HG02852 (cell line): ENCODE results near the gene FBXL16.
"Not testable (repeated sequence)": the region's sequence is repeated elsewhere in the genome, so short reads cannot be mapped to it uniquely, and the experiment has no call there.

Experiments
- ATAC-seq: cut with Tn5 transposase; IDR thresholded peaks from one replicate; pipeline ENCODE4 v1.9.1; 2021; ENCODE audit warnings: mild to moderate bottlenecking, moderate library complexity; ENCODE audit not compliant: unreplicated experiment

FBXL16 gene

GRCh38 chr16:723695-724094 is 18.1 kb upstream of the FBXL16 start:
- no peak for ATAC-seq

GRCh38 chr16:722835-723633 is 17.4 kb upstream of the FBXL16 start:
- ATAC-seq = no peak

DNA sequence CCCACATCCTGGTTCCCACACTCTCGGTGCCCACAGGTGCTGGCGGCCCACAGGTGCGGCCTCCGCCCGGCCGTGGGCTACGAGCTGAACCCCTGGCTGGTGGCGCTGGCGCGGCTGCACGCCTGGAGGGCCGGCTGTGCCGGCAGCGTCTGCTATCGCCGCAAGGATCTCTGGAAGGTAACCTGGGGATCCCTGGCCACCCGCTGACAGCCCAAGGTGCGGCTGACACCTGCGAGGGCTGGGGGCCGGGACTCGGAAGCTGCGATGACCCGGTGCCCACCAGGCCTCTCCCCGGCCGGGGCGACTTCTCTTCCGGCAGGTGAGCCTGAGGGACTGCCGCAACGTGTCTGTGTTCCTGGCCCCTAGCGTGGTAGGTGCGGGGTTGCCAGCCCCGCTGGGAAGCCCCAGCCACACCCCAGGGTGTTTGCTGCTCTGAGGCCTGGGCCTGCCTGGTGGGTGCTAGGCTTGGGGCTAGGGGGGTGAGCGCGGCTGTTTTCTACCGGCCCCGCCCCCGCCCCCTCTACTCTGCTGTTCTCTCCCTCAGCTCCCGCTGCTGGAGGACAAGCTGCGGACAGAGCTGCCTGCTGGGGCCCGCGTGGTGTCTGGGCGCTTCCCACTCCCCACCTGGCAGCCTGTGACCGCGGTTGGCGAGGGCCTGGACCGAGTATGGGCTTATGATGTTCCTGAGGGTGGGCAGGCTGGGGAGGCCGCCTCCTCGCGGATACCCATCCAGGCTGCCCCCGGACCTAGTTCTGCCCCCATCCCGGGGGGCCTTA is 16.4 kb upstream of the FBXL16 start:
- ATAC-seq = no peak

DNA sequence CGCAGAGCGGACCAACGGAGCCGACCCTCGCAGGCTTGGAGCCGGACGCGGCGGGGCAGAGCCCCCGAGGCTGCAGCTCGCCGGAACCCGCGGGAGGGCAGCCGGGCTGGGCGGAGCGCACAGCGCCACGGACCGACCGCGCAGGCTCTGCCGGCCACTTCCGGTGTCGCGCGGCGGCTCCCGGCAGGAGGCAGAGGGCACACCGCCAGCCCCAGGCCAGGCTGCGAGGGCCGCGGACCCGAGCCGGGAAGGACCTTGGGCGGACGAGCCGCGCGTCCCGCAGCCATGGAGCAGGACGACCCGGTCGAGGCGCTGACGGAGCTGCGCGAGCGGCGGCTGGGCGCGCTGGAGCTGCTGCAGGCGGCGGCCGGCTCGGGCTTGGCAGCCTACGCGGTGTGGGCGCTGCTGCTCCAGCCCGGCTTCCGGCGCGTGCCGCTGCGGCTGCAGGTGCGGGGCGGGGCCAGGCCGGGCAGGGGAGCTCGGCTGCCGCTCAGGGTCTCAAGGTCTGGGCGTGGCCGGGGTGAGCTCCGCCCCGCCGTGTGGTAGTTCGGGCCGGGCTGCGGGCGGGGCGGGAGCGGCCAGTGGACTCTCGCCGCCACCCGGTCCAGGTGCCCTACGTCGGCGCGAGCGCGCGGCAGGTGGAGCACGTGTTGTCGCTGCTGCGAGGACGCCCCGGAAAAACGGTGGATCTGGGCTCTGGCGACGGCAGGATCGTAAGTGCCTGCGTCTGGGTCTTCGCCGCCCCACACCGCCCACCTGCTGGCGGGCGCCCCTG is 15.6 kb upstream of the FBXL16 start, which contains the start of gene ANTKMT:
Gene ANTKMT (plus strand): TSS at position 157 of the 775 bp plus-strand sequence. CDS start 129 bp downstream, at position 286.
- ATAC-seq = peak; percentile 68

- no peak for ATAC-seq
Measured at GRCh38 chr16:720447-720989, 14.9 kb upstream of the FBXL16 start.

GRCh38 chr16:719815-720446 is 14.3 kb upstream of the FBXL16 start:
- no peak for ATAC-seq

DNA sequence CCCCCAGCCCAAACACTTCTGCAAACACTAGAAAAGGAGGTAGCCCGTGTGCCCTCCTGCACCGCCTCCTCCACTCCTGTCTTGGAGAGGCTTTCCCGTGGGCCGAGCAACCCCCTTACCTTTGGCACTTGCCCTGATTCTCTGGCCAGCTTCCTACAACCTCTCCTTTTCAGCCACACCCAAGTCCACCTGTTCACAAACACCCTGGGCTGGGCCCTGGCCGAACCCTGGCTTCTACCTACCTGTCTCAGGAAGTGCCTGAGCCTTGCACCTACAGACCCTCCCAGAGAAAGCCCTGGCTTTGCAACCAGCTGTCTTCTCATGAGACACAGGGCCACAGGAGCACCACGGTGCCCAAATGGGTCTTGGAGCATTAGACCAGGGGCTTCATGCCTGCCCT is 13.3 kb upstream of the FBXL16 start:
- ATAC-seq = no peak

GRCh38 chr16:718389-718788 is 12.8 kb upstream of the FBXL16 start:
- no peak for ATAC-seq

DNA sequence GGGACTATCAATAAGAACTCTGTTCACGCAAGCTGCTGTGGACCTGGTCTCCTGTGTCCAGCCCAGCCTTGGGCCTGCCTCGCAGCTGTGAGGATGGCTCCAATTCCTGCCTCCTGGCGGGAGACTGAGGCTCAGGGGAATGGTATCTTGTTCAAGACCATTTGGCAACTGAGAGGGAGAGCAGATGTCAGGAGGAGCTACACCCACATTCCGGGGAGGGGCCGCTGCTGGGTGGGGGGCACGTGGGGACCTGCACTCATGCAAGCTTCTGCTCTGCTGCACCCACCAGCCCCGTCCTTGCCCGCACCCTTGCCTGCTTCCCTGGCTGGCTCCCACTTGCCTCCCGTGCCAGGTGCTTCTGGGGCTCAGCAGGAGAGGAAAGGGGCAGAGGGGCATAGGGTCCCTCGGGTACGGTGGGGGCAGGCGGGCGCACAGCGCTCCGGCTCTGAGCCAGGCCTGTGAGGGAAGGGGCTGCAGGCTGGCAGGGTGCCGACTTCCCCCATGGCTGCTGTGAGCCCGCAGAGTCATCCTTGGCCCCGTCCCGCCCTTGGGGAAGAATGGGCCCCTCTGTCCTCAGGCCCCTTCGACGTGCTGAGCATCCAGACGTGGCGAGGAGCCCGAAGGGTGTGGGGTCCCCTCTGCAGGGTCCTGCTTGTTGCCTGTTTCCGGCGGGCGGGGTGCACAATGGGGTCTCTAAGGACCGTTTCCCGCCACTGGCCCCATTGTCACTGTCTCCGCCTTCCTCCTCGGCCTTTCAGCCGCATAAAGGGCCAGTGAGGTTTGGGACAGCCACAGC is 12.0 kb upstream of the FBXL16 start:
- no peak for ATAC-seq

DNA sequence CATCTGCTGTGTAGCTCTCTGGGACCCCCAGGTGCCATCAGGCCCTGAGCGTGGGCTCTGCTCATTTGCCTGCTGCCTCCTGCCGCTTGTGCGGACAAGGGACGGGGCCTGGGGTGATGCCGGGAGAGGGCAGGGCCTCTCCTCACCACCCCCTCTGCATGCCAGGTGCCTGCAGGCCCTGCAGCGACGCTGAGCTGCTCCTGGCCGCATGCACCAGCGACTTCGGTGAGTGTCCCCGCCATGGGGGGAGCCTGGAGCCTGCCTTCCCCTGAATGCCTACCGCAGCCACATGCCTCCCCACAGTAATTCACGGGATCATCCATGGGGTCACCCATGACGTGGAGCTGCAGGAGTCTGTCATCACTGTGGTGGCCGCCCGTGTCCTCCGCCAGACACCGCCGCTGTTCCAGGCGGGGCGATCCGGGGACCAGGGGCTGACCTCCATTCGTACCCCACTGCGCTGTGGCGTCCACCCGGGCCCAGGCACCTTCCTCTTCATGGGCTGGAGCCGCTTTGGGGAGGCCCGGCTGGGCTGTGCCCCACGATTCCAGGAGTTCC is 11.2 kb upstream of the FBXL16 start:
- ATAC-seq = no peak

GRCh38 chr16:716200-716568 is 10.6 kb upstream of the FBXL16 start:
- no peak for ATAC-seq

- peak; percentile 23 for ATAC-seq
Measured at GRCh38 chr16:715477-716199, 10.0 kb upstream of the FBXL16 start.

DNA sequence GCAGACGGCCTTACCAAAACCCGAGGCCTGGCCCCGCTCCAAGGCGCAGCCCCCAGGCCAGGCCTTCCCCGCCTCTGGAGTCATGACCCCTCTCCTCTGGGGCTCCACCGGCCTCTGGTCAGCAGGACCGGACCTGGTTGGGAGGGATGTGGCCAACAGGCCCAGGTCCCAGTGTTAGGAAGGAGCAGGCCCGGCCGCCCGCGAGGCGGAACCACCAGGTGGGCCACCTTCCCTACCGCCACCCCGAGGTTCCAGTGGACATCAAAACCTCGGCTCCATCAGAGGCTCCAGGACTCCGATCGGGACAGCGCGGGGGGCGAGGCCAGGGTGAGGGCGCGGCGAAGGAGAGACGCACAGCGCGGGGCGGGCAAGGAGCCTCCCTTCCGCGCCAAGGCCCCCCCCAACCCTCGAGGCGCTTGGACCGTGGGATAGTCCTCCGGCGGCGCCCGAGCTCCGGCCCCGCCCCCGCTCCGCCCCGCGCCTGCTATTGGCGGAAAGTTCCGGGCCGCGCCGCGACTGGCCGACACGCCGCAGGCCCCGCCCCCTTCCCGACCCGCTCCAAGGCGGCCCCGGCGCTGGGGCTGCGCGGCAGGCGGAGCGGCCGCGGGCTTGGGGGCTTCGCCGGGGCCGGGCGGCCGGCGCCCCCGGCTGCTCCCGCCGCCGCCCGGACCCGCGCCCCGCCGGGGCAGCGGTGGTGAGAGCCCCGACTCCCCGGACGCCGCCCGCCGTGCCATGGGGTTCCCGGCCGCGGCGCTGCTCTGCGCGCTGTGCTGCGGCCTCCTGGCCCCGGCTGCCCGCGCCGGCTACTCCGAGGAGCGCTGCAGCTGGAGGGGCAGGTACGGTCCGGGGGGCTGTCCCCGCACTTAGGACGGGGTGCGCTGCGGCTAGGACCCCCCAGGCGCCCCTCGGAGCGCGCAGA is 9.2 kb upstream of the FBXL16 start, which contains the start of gene METRN:
Gene METRN (plus strand): TSS at position 561 of the 919 bp plus-strand sequence. CDS start 172 bp downstream, at position 733.
- peak; percentile 66 for ATAC-seq

- no peak for ATAC-seq
Measured at GRCh38 chr16:714079-714478, 8.5 kb upstream of the FBXL16 start.

- not testable (repeated sequence) for ATAC-seq
Measured at GRCh38 chr16:712740-713250, 7.2 kb upstream of the FBXL16 start.

DNA sequence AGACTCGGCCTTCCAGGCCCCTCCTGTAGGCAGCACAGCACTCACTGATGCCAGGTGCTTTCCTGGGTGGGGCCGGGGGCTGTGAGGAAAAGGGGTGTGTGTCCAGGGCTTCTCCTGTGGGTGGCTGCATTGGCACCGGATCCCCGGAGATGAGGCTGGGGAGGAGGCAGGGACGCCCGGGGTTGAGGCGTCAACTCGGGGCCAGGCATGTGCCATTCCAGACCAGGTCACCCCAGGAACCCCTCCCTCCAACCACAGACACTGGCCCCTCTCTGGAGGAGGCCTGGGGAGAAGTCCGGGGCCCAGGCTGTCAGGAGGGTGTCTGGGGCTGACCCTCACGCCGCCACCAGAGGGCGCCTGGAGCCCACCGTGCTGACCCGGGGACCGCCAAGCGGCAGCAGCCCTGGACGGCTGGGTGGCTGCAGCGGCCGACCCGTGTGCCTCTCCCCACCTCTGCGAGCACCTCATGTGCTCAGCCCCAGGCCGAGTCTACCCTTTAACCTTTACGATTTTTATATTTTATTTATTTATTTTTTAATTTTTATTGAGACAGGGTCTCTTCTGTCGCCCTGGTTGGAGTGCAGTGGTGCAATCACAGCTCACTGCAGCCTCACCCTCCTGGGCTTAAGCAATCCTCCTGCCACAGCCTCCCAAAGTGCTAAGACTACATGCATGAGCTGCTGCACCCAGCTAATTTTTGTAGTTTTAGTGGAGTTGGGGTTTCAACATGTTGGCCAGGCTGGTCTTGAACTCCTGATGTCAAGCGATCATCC is 6.1 kb upstream of the FBXL16 start:
- no peak for ATAC-seq

DNA sequence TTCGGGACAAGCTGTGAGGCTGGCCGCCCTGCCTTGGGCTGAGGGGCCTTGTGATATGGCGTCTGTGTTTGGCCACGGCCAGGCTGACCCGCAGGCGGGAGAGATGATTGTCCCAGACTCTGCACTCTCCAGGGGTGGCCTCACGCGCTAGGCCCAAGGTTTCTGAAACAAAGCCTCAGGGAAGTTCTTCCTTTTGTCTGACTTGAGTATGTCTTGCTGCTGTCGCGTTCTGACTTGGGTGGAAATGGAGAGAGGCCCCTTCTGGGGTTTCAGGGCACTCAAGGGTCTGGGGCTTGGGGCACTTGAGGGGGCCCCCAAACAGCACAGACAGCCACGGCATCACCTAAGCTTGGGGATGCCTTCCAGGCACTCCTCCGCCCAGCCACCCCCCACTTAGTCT is 5.5 kb upstream of the FBXL16 start:
- no peak for ATAC-seq
